Measurements from ENCODE around the gene DDX24.

DDX24 gene

GRCh38 chr14:94020267-94020666 lies 60.7 kb downstream of the DDX24 start:
- H3K4me3 ChIP-seq (ENCODE audit: low read depth, low read length) = no peak overlapping the region
- no peak for TF ChIP-seq CTCF (IDR thresholded peaks at IDR 0.05; ENCODE audit: low read depth, low read length)
- in situ Hi-C loops (cut with HindIII; ENCODE audit: low sequenced_read_pairs) = no loop called here
- no peak for DNase-seq (ENCODE audit: low read depth, low spot score)

GRCh38 chr14:94019329-94019728 lies 61.7 kb downstream of the DDX24 start:
- H3K4me3 ChIP-seq (ENCODE audit: low read depth, low read length) = no peak overlapping the region
- DNase-seq (ENCODE audit: low read depth, low spot score) = no peak
- in situ Hi-C loops (cut with HindIII; ENCODE audit: low sequenced_read_pairs) = no loop called here
- no peak for TF ChIP-seq CTCF (IDR thresholded peaks at IDR 0.05; ENCODE audit: low read depth, low read length)

GRCh38 chr14:94018308-94018707 lies 62.7 kb downstream of the DDX24 start:
- H3K4me3 ChIP-seq (ENCODE audit: low read depth, low read length) = no peak overlapping the region
- no peak for TF ChIP-seq CTCF (IDR thresholded peaks at IDR 0.05; ENCODE audit: low read depth, low read length)
- no peak for DNase-seq (ENCODE audit: low read depth, low spot score)
- in situ Hi-C loops (cut with HindIII; ENCODE audit: low sequenced_read_pairs) = no loop called here

- in situ Hi-C loops (cut with HindIII; ENCODE audit: low sequenced_read_pairs) = no loop called here
- no peak overlapping the region for H3K4me3 ChIP-seq (ENCODE audit: low read depth, low read length)
- DNase-seq (ENCODE audit: low read depth, low spot score) = no peak
- no peak for TF ChIP-seq CTCF (IDR thresholded peaks at IDR 0.05; ENCODE audit: low read depth, low read length)
Measured at GRCh38 chr14:94016446-94016976, 64.5 kb downstream of the DDX24 start.

GRCh38 chr14:94015223-94015622 lies 65.8 kb downstream of the DDX24 start:
- DNase-seq (ENCODE audit: low read depth, low spot score) = no peak
- in situ Hi-C loops (cut with HindIII; ENCODE audit: low sequenced_read_pairs) = no loop called here
- H3K4me3 ChIP-seq (ENCODE audit: low read depth, low read length) = no peak overlapping the region
- no peak for TF ChIP-seq CTCF (IDR thresholded peaks at IDR 0.05; ENCODE audit: low read depth, low read length)

GRCh38 chr14:94014382-94014781 lies 66.6 kb downstream of the DDX24 start:
- no peak overlapping the region for H3K4me3 ChIP-seq (ENCODE audit: low read depth, low read length)
- in situ Hi-C loops (cut with HindIII; ENCODE audit: low sequenced_read_pairs) = no loop called here
- DNase-seq (ENCODE audit: low read depth, low spot score) = no peak
- TF ChIP-seq CTCF (IDR thresholded peaks at IDR 0.05; ENCODE audit: low read depth, low read length) = no peak

- TF ChIP-seq CTCF (IDR thresholded peaks at IDR 0.05; ENCODE audit: low read depth, low read length) = no peak
- no peak overlapping the region for H3K4me3 ChIP-seq (ENCODE audit: low read depth, low read length)
- peak; percentile 10 for DNase-seq (ENCODE audit: low read depth, low spot score)
- in situ Hi-C loops (cut with HindIII; ENCODE audit: low sequenced_read_pairs) = no loop called here
Measured at GRCh38 chr14:94011795-94012194, 69.2 kb downstream of the DDX24 start.
